SJCRH30 (cell line): Measurements from ENCODE around the gene HTR7. TPM values are rescaled to one million over a fixed set of nuclear protein-coding genes. Genes with fewer than 3 reads are reported as not detected.

Source experiments
- DNase-seq, 2 experiments: peaks; one replicate each; pipeline ENCODE4 v3.0.0-alpha.2; 2015 to 2020
- H3K27ac ChIP-seq: fragments of 250-450 bp; sonication (Bioruptor Pico); 2 replicates; pipeline ENCODE4 v1.5.1; 2020; ENCODE audit warnings: mild to moderate bottlenecking, moderate library complexity
- H3K27me3 ChIP-seq: fragments of 250-450 bp; sonication (Bioruptor Pico); 2 replicates; pipeline ENCODE4 v1.5.1; 2020; ENCODE audit warnings: mild to moderate bottlenecking, moderate library complexity
- H3K36me3 ChIP-seq: fragments of 250-450 bp; sonication (Bioruptor Pico); 2 replicates; pipeline ENCODE4 v1.5.1; 2020; ENCODE audit warnings: mild to moderate bottlenecking, moderate library complexity
- H3K4me1 ChIP-seq: fragments of 250-450 bp; sonication (Bioruptor Pico); 2 replicates; pipeline ENCODE4 v1.5.1; 2020; ENCODE audit warnings: mild to moderate bottlenecking, moderate library complexity
- H3K4me3 ChIP-seq: fragments of 250-450 bp; sonication (Bioruptor Pico); 2 replicates; pipeline ENCODE4 v1.5.1; 2020; ENCODE audit warnings: mild to moderate bottlenecking, moderate library complexity
- H3K9me3 ChIP-seq: fragments of 250-450 bp; sonication (Bioruptor Pico); replicated peaks from 2 replicates; pipeline ENCODE4 v1.5.1; 2020; ENCODE audit warnings: mild to moderate bottlenecking, moderate library complexity
- total RNA-seq: library from RNA; depleted of rRNA; stranded (reverse); fragments of >200 nt; shearing (Covaris generic); gene quantifications from 2 replicates; pipeline ENCODE4 v1.2.3, GENCODE V29; 2014; rRNA removed

The HTR7 gene
- total RNA-seq, 1 experiment from 2014 or later = 0.26 TPM

- Histone ChIP-seq H3K27ac (no peak overlapping the region), H3K36me3 (no peaks in the 10 kb centered on the region), H3K9me3 (no peaks in the 10 kb centered on the region), H3K4me3 (no peak overlapping the region), H3K4me1 (no peaks in the 10 kb centered on the region), H3K27me3 (no peaks in the 10 kb centered on the region)
- no peak for DNase-seq
Observed at GRCh38 chr10:90701428-90701827, 156.4 kb downstream of the HTR7 start.

DNA sequence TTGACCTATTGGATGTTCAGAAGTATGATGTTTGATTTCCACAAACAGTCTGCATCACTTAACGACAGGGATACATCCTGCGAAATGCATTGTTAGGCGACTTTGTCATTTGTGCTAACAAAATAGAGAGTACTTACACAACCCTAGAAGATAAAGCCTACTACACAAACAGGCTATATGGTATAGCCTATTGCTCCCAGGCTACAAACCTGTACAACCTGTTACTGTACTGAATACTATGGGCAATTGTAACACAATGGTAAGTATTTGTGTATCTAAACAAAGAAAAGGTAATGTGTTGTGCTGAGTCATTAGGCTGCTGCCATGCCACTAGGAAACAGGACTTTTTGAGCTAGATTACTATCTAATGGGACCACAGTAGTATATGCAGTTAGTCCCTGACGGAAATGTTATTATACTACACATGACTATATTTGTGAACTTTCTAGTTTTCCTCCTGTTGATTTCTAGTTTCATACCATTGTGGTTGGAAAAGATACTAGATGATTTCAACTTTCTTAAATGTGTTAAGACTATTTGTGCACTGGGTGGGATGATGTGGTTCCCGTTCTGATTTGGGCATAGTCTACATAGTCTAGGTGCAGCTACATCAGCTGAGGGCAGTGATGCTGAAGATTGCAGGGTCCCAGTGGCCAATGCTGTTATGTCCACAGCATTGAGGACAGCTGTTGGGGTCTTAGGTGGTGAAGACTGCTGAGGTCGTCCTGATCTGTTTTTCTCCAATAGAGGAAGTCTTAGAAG, 161.7 kb downstream of the HTR7 start:
- Histone ChIP-seq H3K9me3 (no peaks in the 10 kb centered on the region), H3K4me1 (no peaks in the 10 kb centered on the region), H3K4me3 (no peak overlapping the region), H3K27ac (no peak overlapping the region), H3K36me3 (no peaks in the 10 kb centered on the region), H3K27me3 (no peaks in the 10 kb centered on the region)
- DNase-seq = no peak

Other genes starting within 250 kb of the HTR7 start
- 47.6 and 54.9 TPM in 2 replicates for gene RPP30, start 13.9 kb upstream of the HTR7 start, total RNA-seq
- gene ANKRD1, start 63.0 kb upstream of the HTR7 start, total RNA-seq = 2.6 and 3.7 TPM in 2 replicates